ENCODE results near the gene DHX35.

DNA sequence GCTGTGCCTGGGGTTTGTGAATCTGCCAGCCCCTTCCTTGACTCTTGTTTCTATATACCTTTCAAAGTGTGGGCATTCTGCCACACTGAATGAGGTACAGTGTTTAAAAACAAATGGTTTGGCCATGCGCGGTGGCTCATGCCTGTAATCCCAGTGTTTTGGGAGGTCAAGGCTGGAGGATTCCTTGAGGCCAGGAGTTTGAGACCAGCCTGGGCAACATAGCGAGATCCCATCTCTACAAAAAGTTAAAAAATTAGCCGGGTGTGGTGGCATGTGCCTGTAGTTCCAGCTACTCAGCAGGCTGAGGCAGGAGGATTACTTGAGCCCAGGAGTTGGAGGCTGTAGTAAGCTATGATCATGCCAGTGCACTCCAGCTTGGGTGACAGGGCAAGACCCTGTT lies 30.2 kb upstream of the DHX35 start:
- TF ChIP-seq EGR2 (tag by site-specific recombination; IDR thresholded peaks at IDR 0.05; ENCODE audit: low read depth) = no peak
- TF ChIP-seq ZNF274 (IDR thresholded peaks at IDR 0.05; ENCODE audit: low read length) = no peak
- TF ChIP-seq ZNF274 (tag by site-specific recombination; IDR thresholded peaks at IDR 0.05; ENCODE audit: borderline replicate concordance) = no peak

Measured in HEK293 (cell line).